ENCODE data around the gene MTO1. TPM values are rescaled to one million over a fixed set of nuclear protein-coding genes. Genes with fewer than 3 reads are reported as not detected.
"Not testable (repeated sequence)": the region's sequence is repeated elsewhere in the genome, so short reads cannot be mapped to it uniquely, and the experiment has no call there.

Gene MTO1, protein sequence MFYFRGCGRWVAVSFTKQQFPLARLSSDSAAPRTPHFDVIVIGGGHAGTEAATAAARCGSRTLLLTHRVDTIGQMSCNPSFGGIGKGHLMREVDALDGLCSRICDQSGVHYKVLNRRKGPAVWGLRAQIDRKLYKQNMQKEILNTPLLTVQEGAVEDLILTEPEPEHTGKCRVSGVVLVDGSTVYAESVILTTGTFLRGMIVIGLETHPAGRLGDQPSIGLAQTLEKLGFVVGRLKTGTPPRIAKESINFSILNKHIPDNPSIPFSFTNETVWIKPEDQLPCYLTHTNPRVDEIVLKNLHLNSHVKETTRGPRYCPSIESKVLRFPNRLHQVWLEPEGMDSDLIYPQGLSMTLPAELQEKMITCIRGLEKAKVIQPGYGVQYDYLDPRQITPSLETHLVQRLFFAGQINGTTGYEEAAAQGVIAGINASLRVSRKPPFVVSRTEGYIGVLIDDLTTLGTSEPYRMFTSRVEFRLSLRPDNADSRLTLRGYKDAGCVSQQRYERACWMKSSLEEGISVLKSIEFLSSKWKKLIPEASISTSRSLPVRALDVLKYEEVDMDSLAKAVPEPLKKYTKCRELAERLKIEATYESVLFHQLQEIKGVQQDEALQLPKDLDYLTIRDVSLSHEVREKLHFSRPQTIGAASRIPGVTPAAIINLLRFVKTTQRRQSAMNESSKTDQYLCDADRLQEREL
- total RNA-seq, result 33.3 and 45.8 TPM in 2 replicates

DNA sequence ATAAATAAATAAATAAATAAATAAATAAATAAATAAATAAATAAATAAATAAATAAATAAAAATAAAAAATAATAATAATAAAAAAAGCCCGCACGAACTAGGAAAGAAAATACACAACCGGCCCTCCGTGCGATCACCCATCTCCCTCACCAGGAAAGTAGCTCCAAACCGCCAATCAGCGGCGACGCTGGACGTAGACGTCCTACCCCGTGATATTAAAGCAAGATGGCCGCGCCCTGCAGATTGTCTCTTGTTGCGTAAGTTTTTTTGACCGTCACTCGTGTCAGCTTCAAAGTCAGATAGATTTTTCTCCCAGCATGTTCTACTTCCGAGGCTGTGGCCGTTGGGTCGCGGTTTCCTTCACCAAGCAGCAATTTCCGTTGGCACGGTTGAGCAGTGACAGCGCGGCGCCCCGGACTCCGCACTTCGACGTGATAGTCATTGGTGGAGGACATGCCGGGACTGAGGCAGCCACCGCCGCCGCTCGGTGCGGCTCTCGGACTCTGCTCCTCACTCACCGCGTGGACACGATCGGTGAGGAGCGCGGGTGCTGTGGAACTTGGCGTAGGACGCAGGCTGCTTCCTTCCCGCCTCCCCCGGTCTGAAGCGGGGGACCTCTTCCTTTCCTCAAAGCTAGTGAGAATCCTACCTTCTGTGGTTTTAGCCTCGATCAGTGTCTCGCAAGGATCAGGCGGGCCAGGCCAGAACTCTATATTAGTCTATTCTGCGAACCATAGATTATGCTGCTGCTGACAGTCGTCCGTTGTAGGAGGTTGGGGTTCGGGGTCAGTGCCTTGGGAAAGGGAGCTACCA is at the start of gene MTO1:
MTO1 (plus strand) TSS at position 201 of the 814 bp plus-strand sequence; CDS start at position 319, 118 bp downstream.
- Mint-ChIP-seq H3K27me3 (ENCODE audit: insufficient read depth) (no peaks in the 10 kb centered on the region), H3K4me3 (peak within 1 kb of the TSS; percentile 100), H3K36me3 (ENCODE audit: low read depth) (peaks cover 23% of the 10 kb centered on the region), H3K9me3 (no peaks in the 10 kb centered on the region), H3K27ac (peak within 1 kb of the TSS; percentile 100), H3K4me1 (ENCODE audit: low read depth) (peaks cover 54% of the 10 kb centered on the region)
- peak; percentile 74 for DNase-seq (ENCODE audit: low spot score)
- intact Hi-C loops (cut with micrococcal nuclease), result loop anchor here (1.0 to 5.0 kb wide), 6 partner anchors 9 to 192 kb away; partner anchors contain the start of genes CGAS and SLC17A5

DNA sequence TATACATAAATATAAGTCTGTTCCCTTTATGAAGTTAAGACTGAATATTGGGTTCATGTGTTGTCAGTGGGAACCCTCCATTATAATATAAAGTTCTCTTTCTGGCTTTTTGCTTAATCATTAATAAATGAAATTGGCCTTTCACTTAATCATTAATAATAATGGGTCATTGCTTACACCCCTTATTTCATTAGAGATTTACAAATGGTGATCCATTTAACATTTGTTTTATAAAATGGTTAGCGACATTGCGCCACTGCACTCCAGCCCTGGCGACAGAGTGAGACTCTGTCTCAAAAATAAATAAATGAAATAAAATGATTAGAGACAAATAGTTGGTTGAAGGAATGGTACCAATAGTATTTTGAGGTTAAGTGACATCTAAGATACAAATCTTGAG is 48.4 kb upstream of the MTO1 start:
- Mint-ChIP-seq H3K36me3 (ENCODE audit: low read depth) (peaks cover 25% of the 10 kb centered on the region), H3K4me3 (no peak overlapping the region), H3K4me1 (ENCODE audit: low read depth) (peaks cover 10% of the 10 kb centered on the region), H3K27me3 (ENCODE audit: insufficient read depth) (no peaks in the 10 kb centered on the region), H3K9me3 (no peaks in the 10 kb centered on the region), H3K27ac (no peak overlapping the region)
- intact Hi-C loops (cut with micrococcal nuclease), result no loop called here
- DNase-seq (ENCODE audit: low spot score), result no peak

DNA sequence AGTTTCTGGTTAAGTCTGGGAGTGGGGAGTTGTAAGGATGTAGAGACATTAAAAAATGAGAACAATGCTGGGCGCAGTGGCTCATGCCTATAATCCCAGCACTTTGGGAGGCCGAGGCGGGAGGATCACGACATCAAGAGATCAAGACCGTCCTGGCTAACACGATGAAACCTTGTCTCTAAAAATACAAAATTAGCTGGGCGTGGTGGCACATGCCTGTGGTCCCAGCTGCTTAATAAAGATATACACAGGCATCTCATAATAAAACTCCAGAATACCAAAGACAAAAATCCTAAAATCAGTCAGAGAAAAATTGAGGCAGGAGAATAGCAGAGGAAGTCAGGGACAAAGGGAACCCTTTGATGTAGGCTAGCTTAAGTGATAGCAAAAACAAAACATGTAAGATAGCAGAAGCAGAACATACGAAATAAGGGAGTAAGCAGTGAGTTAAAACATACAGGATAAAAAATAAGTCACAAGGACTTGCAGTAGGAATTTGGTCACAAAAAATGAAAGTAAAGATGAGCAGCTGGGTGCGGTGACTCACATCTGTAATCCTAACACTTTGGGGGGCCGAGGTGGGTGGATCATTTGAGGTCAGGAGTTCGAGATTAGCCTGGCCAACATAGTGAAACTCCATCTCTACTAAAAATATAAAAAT is 43.3 kb upstream of the MTO1 start:
- Mint-ChIP-seq H3K4me1 (ENCODE audit: low read depth) (peaks cover 28% of the 10 kb centered on the region), H3K9me3 (no peaks in the 10 kb centered on the region), H3K36me3 (ENCODE audit: low read depth) (peaks cover 43% of the 10 kb centered on the region), H3K27me3 (ENCODE audit: insufficient read depth) (no peaks in the 10 kb centered on the region), H3K27ac (no peak overlapping the region), H3K4me3 (no peak overlapping the region)
- DNase-seq (ENCODE audit: low spot score), result no peak
- intact Hi-C loops (cut with micrococcal nuclease), result no loop called here

DNA sequence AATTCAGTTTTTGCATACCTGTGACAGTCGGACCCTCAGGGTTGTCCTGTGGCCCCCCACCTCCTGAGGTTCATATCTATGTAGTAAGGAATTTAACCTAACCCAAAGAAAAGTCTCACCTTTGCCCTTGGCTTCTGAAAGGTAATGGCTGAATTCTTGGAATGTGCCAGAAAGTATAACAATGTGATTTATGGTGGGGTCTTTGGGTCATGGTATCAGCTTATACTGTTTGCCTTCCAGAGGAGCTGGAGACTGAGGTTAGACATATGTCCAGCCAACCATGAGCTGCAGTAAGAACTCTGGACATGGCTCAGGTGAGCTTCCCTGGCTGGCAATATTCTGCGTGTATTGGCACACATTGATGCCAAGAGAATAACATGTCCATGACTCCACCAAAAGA is 40.0 kb upstream of the MTO1 start:
- Mint-ChIP-seq H3K27ac (peak overlapping the region; percentile 70), H3K27me3 (ENCODE audit: insufficient read depth) (no peaks in the 10 kb centered on the region), H3K4me3 (peak overlapping the region; percentile 22), H3K9me3 (no peaks in the 10 kb centered on the region), H3K4me1 (ENCODE audit: low read depth) (peaks cover 25% of the 10 kb centered on the region), H3K36me3 (ENCODE audit: low read depth) (peaks cover 38% of the 10 kb centered on the region)
- intact Hi-C loops (cut with micrococcal nuclease), result no loop called here
- no peak for DNase-seq (ENCODE audit: low spot score)

DNA sequence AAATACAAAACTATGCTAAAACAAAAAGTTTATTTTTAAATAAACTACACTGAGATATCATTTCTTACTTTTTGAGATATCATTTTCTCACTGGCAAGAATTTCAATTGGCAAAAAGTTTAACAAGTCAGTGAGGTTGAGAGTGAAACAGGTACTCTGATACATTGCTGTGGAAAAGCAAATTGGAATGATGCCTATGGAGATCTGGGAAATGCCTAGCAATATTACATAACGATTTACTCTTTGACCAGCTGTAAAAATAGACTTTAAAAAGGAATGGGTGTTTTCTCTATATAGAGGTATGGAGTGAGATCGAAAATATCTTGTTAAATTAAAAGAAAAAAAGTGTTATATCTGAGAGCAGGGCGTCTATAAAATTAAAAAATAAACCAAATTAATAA is 26.3 kb upstream of the MTO1 start:
- intact Hi-C loops (cut with micrococcal nuclease), result no loop called here
- Mint-ChIP-seq H3K36me3 (ENCODE audit: low read depth) (peaks cover 42% of the 10 kb centered on the region), H3K27me3 (ENCODE audit: insufficient read depth) (no peaks in the 10 kb centered on the region)

DNA sequence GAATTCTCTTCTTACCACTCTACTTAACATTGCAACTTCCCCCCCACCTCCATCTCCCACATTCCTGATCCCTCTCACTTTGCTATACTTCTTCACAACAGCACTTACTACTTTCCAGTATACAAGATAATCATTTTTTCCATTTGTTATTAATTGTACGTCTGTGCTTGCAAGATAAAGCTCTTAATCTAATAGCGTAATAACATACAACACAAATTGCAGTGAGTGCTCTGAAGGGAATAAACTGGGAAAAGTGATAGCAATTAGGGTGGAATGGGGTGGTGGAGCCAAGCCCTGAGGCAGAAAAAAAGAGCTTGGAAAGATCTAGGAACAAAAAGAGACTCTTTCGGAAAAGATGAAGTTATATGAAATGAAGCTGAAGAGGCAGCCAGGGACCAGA is 18.0 kb upstream of the MTO1 start:
- no peaks in the 10 kb centered on the region for H3K9me3 Mint-ChIP-seq
- H3K4me1 Mint-ChIP-seq (ENCODE audit: low read depth), result peaks cover 64% of the 10 kb centered on the region
- H3K27me3 Mint-ChIP-seq (ENCODE audit: insufficient read depth), result no peaks in the 10 kb centered on the region
- peaks cover 49% of the 10 kb centered on the region for H3K36me3 Mint-ChIP-seq (ENCODE audit: low read depth)
- DNase-seq (ENCODE audit: low spot score), result no peak
- peak overlapping the region; percentile 71 for H3K27ac Mint-ChIP-seq
- intact Hi-C loops (cut with micrococcal nuclease), result no loop called here
- H3K4me3 Mint-ChIP-seq, result no peak overlapping the region

More for the DNA sequence above, 26.3 kb upstream of the MTO1 start:
- Mint-ChIP-seq H3K27ac (no peak overlapping the region), H3K4me3 (no peak overlapping the region), H3K4me1 (ENCODE audit: low read depth) (peaks cover 32% of the 10 kb centered on the region), H3K9me3 (no peaks in the 10 kb centered on the region)
- DNase-seq (ENCODE audit: low spot score), result no peak

DNA sequence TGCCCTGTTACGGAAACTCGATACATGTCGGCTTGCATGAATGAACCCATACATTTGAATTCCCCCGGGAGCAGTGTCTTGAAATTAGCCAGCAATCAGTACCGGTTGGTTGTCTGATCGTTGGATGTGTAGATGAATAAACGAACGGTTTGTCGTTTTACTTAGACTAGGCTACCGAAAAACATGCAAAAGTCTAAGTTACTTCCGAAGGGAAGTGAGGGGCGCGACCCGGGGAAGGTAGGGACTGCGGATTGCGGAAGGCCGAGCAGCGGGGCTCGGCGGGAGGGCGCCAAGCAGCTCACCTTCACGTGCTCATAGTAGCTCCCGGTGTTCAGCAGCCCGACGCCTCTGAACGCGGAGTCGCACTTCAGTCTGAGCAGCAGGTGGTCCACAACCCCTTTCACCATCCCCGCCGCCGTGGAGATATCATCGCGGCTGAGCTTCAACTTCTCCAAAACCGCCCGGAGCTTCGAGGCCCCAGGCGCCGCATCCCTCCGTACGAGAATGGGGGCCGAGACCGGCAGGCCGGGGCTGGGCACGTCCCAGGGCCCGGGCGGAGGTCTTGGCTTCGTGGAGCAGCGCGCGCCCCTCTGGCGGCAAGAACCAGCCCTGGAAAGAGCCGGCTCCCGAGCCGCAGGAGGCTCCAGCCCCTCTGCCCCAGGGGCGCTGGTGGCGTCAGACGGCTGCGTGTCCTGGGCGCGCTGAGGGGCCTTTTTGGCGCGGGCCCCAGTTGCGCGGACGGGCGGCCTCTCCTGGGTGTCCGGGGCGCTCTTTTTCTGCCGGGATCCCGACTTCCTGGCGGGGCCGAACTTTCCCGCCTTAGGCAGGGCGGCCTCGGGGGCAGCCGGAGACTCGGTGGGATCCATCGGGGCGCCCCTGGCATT is 10.1 kb upstream of the MTO1 start:
- intact Hi-C loops (cut with micrococcal nuclease), result loop anchor here (1.0 to 10.0 kb wide), 7 partner anchors 10 to 831 kb away; partner anchors contain the start of genes EEF1A1, MTO1 and SLC17A5
- Mint-ChIP-seq H3K27me3 (ENCODE audit: insufficient read depth) (no peaks in the 10 kb centered on the region), H3K27ac (peak overlapping the region; percentile 87), H3K9me3 (no peaks in the 10 kb centered on the region), H3K4me3 (peak overlapping the region; percentile 97), H3K36me3 (ENCODE audit: low read depth) (peaks cover 22% of the 10 kb centered on the region), H3K4me1 (ENCODE audit: low read depth) (peaks cover 35% of the 10 kb centered on the region)
- DNase-seq (ENCODE audit: low spot score), result peak; percentile 22

DNA sequence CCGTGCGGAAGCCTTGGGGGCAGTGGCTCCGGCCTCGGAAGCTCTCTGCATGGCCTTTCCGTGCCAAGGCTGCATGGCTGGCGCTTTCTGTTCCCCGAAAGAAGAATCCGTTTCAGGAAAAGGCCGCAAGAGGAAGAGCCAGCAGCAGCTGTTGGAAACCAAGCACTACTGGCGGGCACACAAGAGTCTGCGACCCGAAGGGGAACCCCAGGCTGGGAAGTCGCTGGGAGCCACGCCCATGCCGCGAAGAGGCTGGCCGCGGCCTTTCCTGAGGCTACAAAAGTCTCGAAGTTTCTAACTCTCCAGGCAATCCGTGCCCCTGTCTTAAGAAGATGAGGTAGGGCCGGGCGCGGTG is 9.5 kb upstream of the MTO1 start, which contains the start of gene CGAS:
CGAS (minus strand) TSS at position 191 of the 355 bp plus-strand sequence; CDS start at position 75, 116 bp downstream.
- H3K27ac Mint-ChIP-seq, result peak within 1 kb of the TSS; percentile 87

DNA sequence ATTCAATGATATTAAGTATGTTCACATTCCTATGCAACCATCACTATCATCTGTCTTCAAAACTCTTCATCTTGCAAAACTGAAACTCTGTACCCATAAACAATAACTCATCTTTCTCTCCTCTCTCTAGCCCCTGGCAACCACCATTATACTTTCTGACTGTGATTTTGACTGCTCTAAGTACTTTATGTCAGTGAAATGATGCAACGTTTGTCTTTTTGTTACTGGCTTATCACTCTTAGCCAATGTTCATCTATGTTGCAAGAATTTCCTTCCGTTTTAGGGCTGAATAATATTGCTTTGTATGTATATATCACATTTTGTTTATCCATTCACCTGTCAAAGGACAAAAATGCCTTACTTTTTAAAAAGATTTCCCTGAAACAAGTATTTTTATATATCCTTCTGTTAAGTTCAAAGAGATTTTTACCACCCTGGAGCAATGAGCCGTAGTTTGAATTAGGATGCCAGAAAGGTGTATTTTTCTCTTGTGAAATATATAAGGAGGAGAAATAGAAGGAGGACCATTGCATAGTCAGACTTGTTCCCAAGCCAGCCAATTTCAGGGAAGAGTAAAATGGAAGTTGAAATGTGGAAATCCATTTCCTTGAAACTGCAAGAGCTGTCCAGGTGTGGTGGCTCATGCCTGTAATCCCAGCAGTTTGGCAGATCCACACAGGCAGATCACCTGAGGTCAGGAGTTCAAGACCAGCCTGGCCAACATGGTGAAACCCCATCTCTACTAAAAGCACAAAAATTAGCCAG is 5.5 kb upstream of the MTO1 start:
- DNase-seq (ENCODE audit: low spot score), result no peak
- intact Hi-C loops (cut with micrococcal nuclease), result loop anchor here (10.0 kb wide), 1 partner anchor 269 kb away; no protein-coding TSS in a partner anchor
- H3K27ac Mint-ChIP-seq, result peak overlapping the region; percentile 45
- peaks cover 6% of the 10 kb centered on the region for H3K36me3 Mint-ChIP-seq (ENCODE audit: low read depth)
- no peaks in the 10 kb centered on the region for H3K27me3 Mint-ChIP-seq (ENCODE audit: insufficient read depth)
- no peaks in the 10 kb centered on the region for H3K9me3 Mint-ChIP-seq
- H3K4me3 Mint-ChIP-seq, result no peak overlapping the region
- H3K4me1 Mint-ChIP-seq (ENCODE audit: low read depth), result peaks cover 38% of the 10 kb centered on the region

More for the DNA sequence above, 9.5 kb upstream of the MTO1 start, which contains the start of gene CGAS:
- peak within 1 kb of the TSS; percentile 97 for H3K4me3 Mint-ChIP-seq
- no peaks in the 10 kb centered on the region for H3K9me3 Mint-ChIP-seq
- DNase-seq (ENCODE audit: low spot score), result peak; percentile 79
- intact Hi-C loops (cut with micrococcal nuclease), result loop anchor here (1.0 to 10.0 kb wide), 2 partner anchors 9 to 273 kb away; partner anchors contain the start of gene MTO1
- peaks cover 39% of the 10 kb centered on the region for H3K4me1 Mint-ChIP-seq (ENCODE audit: low read depth)
- H3K27me3 Mint-ChIP-seq (ENCODE audit: insufficient read depth), result no peaks in the 10 kb centered on the region
- H3K36me3 Mint-ChIP-seq (ENCODE audit: low read depth), result peaks cover 22% of the 10 kb centered on the region

DNA sequence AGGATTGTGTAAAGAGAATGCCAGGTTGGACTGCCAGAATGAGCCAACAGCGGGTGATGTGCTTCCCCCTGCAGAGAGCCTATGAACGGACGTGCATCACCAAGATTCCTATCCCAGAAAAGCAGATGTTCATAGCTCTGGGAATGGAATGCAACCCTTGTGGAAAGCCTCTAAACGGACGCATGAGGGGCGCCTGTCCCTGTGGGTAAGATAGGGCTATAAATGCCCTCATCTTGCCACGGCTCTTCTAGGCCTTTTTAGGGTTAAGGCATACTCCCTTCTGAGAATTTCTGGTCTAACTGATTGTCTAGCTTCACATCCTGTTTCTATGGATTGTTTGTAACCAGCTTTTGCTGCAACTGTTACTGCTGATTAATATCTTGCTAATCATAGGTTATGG is 2.1 kb upstream of the MTO1 start:
- Mint-ChIP-seq H3K4me3 (peak overlapping the region; percentile 68), H3K27ac (peak overlapping the region; percentile 86), H3K4me1 (ENCODE audit: low read depth) (peaks cover 53% of the 10 kb centered on the region), H3K36me3 (ENCODE audit: low read depth) (peaks cover 17% of the 10 kb centered on the region)
- intact Hi-C loops (cut with micrococcal nuclease), result loop anchor here (10.0 kb wide), 1 partner anchor 265 kb away; no protein-coding TSS in a partner anchor
- H3K9me3 Mint-ChIP-seq; DNase-seq (ENCODE audit: low spot score); H3K27me3 Mint-ChIP-seq (ENCODE audit: insufficient read depth): not testable (repeated sequence)

DNA sequence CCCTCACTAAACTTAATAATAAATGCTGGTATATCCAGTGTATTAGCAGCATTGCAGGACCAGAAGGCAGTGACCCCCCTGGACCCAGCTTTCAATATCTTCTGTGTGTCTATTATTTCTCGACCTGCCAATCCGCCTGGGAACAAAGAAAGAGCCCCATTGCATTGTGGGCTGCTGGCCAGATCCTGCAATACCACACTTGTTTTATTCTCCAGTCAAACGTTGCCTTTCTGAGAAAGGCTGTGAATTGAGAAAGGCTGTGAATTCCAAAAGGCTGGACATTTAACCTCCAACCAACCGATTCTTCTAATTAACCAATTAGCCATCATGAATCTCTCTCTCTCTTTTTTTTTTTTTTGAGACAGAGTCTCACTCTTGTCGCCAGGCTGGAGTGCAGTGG is 1.5 kb upstream of the MTO1 start:
- peaks cover 17% of the 10 kb centered on the region for H3K36me3 Mint-ChIP-seq (ENCODE audit: low read depth)
- intact Hi-C loops (cut with micrococcal nuclease), result loop anchor here (2.0 to 5.0 kb wide), 2 partner anchors 121 to 152 kb away; no protein-coding TSS in a partner anchor
- H3K4me1 Mint-ChIP-seq (ENCODE audit: low read depth), result peaks cover 53% of the 10 kb centered on the region
- no peaks in the 10 kb centered on the region for H3K27me3 Mint-ChIP-seq (ENCODE audit: insufficient read depth)
- peak overlapping the region; percentile 68 for H3K4me3 Mint-ChIP-seq
- peak overlapping the region; percentile 86 for H3K27ac Mint-ChIP-seq
- no peaks in the 10 kb centered on the region for H3K9me3 Mint-ChIP-seq
- DNase-seq (ENCODE audit: low spot score), result no peak

Measured in activated T-helper 1 cell treated with anti-CD3 and anti-CD28 coated beads, Interleukin-12 subunit alpha, Interleukin-12 subunit beta, Interleukin-2, Interleukin-4 antibody, amounts not matched to agents 30 ng/mL and 10 ng/mL and 1 ng/mL, durations not matched to agents 14 hours and 24 hours and 36 hours (primary cell).